K562 (cell line): ENCODE results near the gene ANKRD23. TPM values are rescaled to one million over a fixed set of nuclear protein-coding genes. Genes with fewer than 3 reads are reported as not detected.

ENCODE experiments used
- ATAC-seq: fragments of 200-7000 bp; cut with Tn5 transposase; 3 replicates; pipeline ENCODE4 v1.9.1; 2020; ENCODE audit warnings: moderate library complexity
- BruUV-seq: library from RNA; stranded (reverse); fragments of 400-500 nt; replicated peaks from 2 replicates; lab custom pipeline; 2021; lab: Mats Ljungman, UMichigan
- CTCF ChIA-PET: fragments of 300-600 bp; formaldehyde crosslinking; extraction: SDS; loops from one replicate; lab custom pipeline; 2021; ENCODE audit warnings: low intra/inter-chr PET ratio; lab: Yijun Ruan, JAX
- POLR2A ChIA-PET: fragments of 300-600, 350-650 bp; sonication (Branson Sonifier 250); formaldehyde crosslinking; extraction: SDS; loops from one replicate; lab custom pipeline; 2021; ENCODE audit warnings: antibody characterized with exemption, inconsistent platforms; lab: Yijun Ruan, JAX
- DNase-seq, 4 experiments: peaks; one replicate each; pipeline versions ENCODE4 v3.0.0 to v3.0.0-alpha.2; 2011 to 2018; ENCODE audit warnings: low spot score in 3 of 4, mixed read lengths in 3 of 4; ENCODE audit errors: extremely low read depth in 1 of 4
- FAIRE-seq: peaks from 2 replicates; lab custom pipeline; 2011; peaks lifted over from hg19 to GRCh38; lab: Jason Lieb, UNC
- H2AFZ ChIP-seq: 2 replicates; pipeline ENCODE4 v1.6.0; 2011; ENCODE audit warnings: low read depth, low read length, control low read depth, inconsistent platforms
- H3K27ac ChIP-seq: fragments of 200-600 bp; 3 replicates; pipeline ENCODE4 v1.8.0; 2011; ENCODE audit warnings: low read depth, mild to moderate bottlenecking, control low read depth, inconsistent platforms, low read length, moderate library complexity, mixed read lengths; ENCODE audit errors: extremely low read depth
- H3K27me3 ChIP-seq, 2 experiments: fragments of 300-600 bp in 1 of 2; 2 replicates in 1 of 2; 3 replicates in 1 of 2; pipeline versions ENCODE4 v1.6.0 to v1.8.0; 2011; ENCODE audit warnings: inconsistent platforms in 2 of 2, low read length in 2 of 2, mild to moderate bottlenecking in 1 of 2, mixed read lengths in 1 of 2, moderate library complexity in 1 of 2; ENCODE audit not compliant: control insufficient read depth in 2 of 2, insufficient read depth in 2 of 2
- H3K36me3 ChIP-seq: fragments of 300-600 bp; 3 replicates; pipeline ENCODE4 v1.8.0; 2011; ENCODE audit warnings: mild to moderate bottlenecking, low read length, inconsistent platforms; ENCODE audit not compliant: control insufficient read depth, insufficient read depth
- H3K4me1 ChIP-seq, 2 experiments: fragments of 200-600 bp in 1 of 2; replicated peaks in 1 of 2; 2 replicates in 1 of 2; 3 replicates in 1 of 2; pipeline versions ENCODE4 v1.5.1 to v1.8.0; 2011; ENCODE audit warnings: inconsistent platforms in 2 of 2, low read length in 2 of 2, mild to moderate bottlenecking in 1 of 2, mixed read lengths in 1 of 2, moderate library complexity in 1 of 2; ENCODE audit not compliant: control insufficient read depth in 2 of 2, insufficient read depth in 2 of 2
- H3K4me2 ChIP-seq: 2 replicates; pipeline ENCODE4 v1.6.1; 2011; ENCODE audit warnings: low read length, control low read depth, inconsistent platforms, mixed read lengths; ENCODE audit not compliant: insufficient read depth
- H3K4me3 ChIP-seq: fragments of 200-600 bp; sonication (generic), shearing (Covaris generic); 2 replicates; pipeline ENCODE4 v1.5.1; 2016; ENCODE audit warnings: control low read depth, inconsistent platforms
- H3K79me2 ChIP-seq: fragments of 200-600 bp; 3 replicates; pipeline ENCODE4 v1.8.0; 2011; ENCODE audit warnings: low read length, inconsistent platforms; ENCODE audit not compliant: control insufficient read depth, insufficient read depth
- H3K9ac ChIP-seq, 2 experiments: 2 replicates each; pipeline versions ENCODE4 v1.6.0 to v1.6.1; 2011; ENCODE audit warnings: low read depth in 2 of 2, low read length in 2 of 2, control low read depth in 1 of 2, inconsistent platforms in 1 of 2, mild to moderate bottlenecking in 1 of 2, mixed read lengths in 1 of 2; ENCODE audit not compliant: insufficient read depth in 1 of 2
- H3K9me1 ChIP-seq: one replicate; pipeline ENCODE4 v1.6.0; 2011; ENCODE audit warnings: inconsistent platforms, mild to moderate bottlenecking, low read length, moderate library complexity; ENCODE audit not compliant: control insufficient read depth, insufficient read depth
- H3K9me3 ChIP-seq: replicated peaks from 2 replicates; pipeline ENCODE4 v1.5.1; 2011; ENCODE audit warnings: low read depth, low read length, inconsistent platforms; ENCODE audit not compliant: control insufficient read depth, insufficient read depth
- H4K20me1 ChIP-seq: replicated peaks from 2 replicates; pipeline ENCODE4 v1.6.1; 2011; ENCODE audit warnings: low read length, inconsistent platforms, mixed read lengths; ENCODE audit not compliant: control insufficient read depth, insufficient read depth
- POLR2A ChIP-seq: fragments of 450-650 bp; conservative IDR thresholded peaks from 2 replicates; pipeline ENCODE4 v1.6.1; 2016
- POLR2G ChIP-seq: fragments of 200-400 bp; formaldehyde crosslinking; IDR thresholded peaks from 2 replicates; pipeline ENCODE4 v1.6.1; 2017; ENCODE audit warnings: low read depth, mild to moderate bottlenecking, antibody characterized with exemption, low read length, moderate library complexity
- POU5F1 ChIP-seq: fragments of 150-350 bp; IDR thresholded peaks from 2 replicates; pipeline ENCODE4 v1.6.1; 2014; ENCODE audit warnings: borderline replicate concordance, low read length, low read depth, mild to moderate bottlenecking; ENCODE audit not compliant: partially characterized antibody
- WGBS: fragments of 100-300 bp; shearing (Covaris generic); methylation state at CpG from one replicate; pipeline ENCODE4 v1.1.6; 2016; ENCODE audit warnings: low coverage, mixed read lengths; ENCODE audit not compliant: insufficient coverage; ENCODE audit errors: missing lambda C conversion rate; 5-methylcytosine and 5-hydroxymethylcytosine counted together
- in situ Hi-C: fragments of 300-500 bp; cut with MboI; formaldehyde crosslinking; loops from 4 replicates; pipeline ENCODE4 v1.15.0; 2018; ENCODE audit warnings: inconsistent platforms, mixed read lengths
- intact Hi-C: fragments of 100-400 bp; cut with micrococcal nuclease; formaldehyde crosslinking; loops from 2 replicates; pipeline ENCODE4 v1.14.2; 2022
- polyA plus RNA-seq, 8 experiments: library from polyadenylated mRNA; depleted of rRNA in 4 of 8; stranded (reverse) in 5 of 8; unstranded in 3 of 8; fragments of >200 nt; fragmentation: Nextera tagmentation in 2 of 8; fragmentation: Illumina TruSeq in 1 of 8; extraction: Ambion mirVana in 2 of 8; extraction: Trizol in 1 of 8; gene quantifications; 2 replicates each; pipeline versions ENCODE4 v1.2.1 to v1.2.3, GENCODE V29; 2011 to 2014; ENCODE audit warnings: inconsistent platforms in 1 of 8, missing spikeins in 1 of 8
- total RNA-seq, 7 experiments: library from RNA; depleted of rRNA in 6 of 7; stranded (reverse); fragments of >200 nt in 6 of 7; fragmentation: Illumina TruSeq in 2 of 7; extraction: Trizol in 2 of 7; gene quantifications; 2 replicates each; pipeline versions ENCODE4 v1.2.1 to v1.2.3, GENCODE V29; 2011 to 2021; ENCODE audit warnings: low replicate concordance in 1 of 7

ANKRD23 gene
- total and polyA plus RNA-seq, 9 of the 15 experiments (the other 6 are each of a cell fraction or from before 2014, with no cell fraction given) = 0.32 to 4.8 (median 2.8) TPM

GRCh38 chr2:96828436-96828835, 15.4 kb downstream of the ANKRD23 start:
- ATAC-seq = no peak
- Histone ChIP-seq H2AFZ (no peak overlapping the region), H3K9me3 (no peaks in the 10 kb centered on the region), H3K4me2 (no peak overlapping the region), H3K36me3 (peaks cover 90% of the 10 kb centered on the region), H3K79me2 (no peaks in the 10 kb centered on the region; the same call in 2 of the 3 replicates), H3K4me1 (peaks cover 9 to 11% of the 10 kb centered on the region in 2 experiments; a peak in 4 of 5 replicates), H4K20me1 (peaks cover 10% of the 10 kb centered on the region; the same call in 1 of the 2 replicates), H3K27me3 (no peaks in the 10 kb centered on the region), H3K9ac (peak overlapping the region in 1 of 2 experiments; percentile 64; a peak in 2 of 4 replicates), H3K9me1 (no peaks in the 10 kb centered on the region), H3K27ac (no peak overlapping the region), H3K4me3 (no peak overlapping the region)
- in situ Hi-C loops (no loop called here), intact Hi-C loops (no loop called here)
- WGBS = 87% methylated on average over 14 of the region's 14 CpGs
- FAIRE-seq = no peak
- no peak for DNase-seq
- ChIA-PET POLR2A (interaction anchor here (0.6 kb wide), 1 partner anchor 13 kb away, joined by 4 read pairs; no protein-coding TSS in a partner anchor), CTCF (no interaction called here)
- TF ChIP-seq POLR2G = peak; percentile 57
- no peak for TF ChIP-seq POU5F1
- BruUV-seq = no TSS peak

- Histone ChIP-seq H3K79me2 (peaks cover 8% of the 10 kb centered on the region), H3K36me3 (peaks cover 84% of the 10 kb centered on the region), H3K9me1 (no peaks in the 10 kb centered on the region), H2AFZ (no peak overlapping the region), H3K4me1 (peaks cover 7 to 9% of the 10 kb centered on the region in 2 experiments; a peak in 4 of 5 replicates), H3K4me3 (no peak overlapping the region), H3K27ac (no peak overlapping the region), H3K9me3 (no peaks in the 10 kb centered on the region), H4K20me1 (peaks cover 12% of the 10 kb centered on the region; the same call in 1 of the 2 replicates), H3K9ac (peak overlapping the region in 1 of 2 experiments; percentile 68; a peak in 1 of 4 replicates), H3K4me2 (no peak overlapping the region), H3K27me3 (no peaks in the 10 kb centered on the region)
- CTCF ChIA-PET = no interaction called here
- intact Hi-C loops = no loop called here
- BruUV-seq = no TSS peak
- 94% methylated on average over 22 of the region's 22 CpGs for WGBS
- TF ChIP-seq POLR2A (no peak), POLR2G (peak; percentile 39; the same call in 1 of the 2 replicates)
- ATAC-seq (no peak), DNase-seq (no peak), FAIRE-seq (no peak)
- POLR2A ChIA-PET = interaction anchor here (0.8 kb wide), 1 partner anchor 14 kb away, joined by 3 read pairs; no protein-coding TSS in a partner anchor
- in situ Hi-C loops = no loop called here
Observed at GRCh38 chr2:96826546-96827278, 17.1 kb downstream of the ANKRD23 start.
